Measurements from ENCODE around the gene ODC1.

GRCh38 chr2:10419553-10420257 is 28.4 kb downstream of the ODC1 start:
- TF ChIP-seq CTCF (IDR thresholded peaks at IDR 0.05; ENCODE audit: borderline replicate concordance, extremely low read depth, low read length, poor library complexity, severe bottlenecking) (no peak), EZH2 (IDR thresholded peaks at IDR 0.05; ENCODE audit: borderline replicate concordance, low read depth, low read length, severe bottlenecking) (no peak)
